K562 (cell line): Measurements from ENCODE around the gene PIGB. TPM values are rescaled to one million over a fixed set of nuclear protein-coding genes. Genes with fewer than 3 reads are reported as not detected.
A peak's percentile ranks its signal among the peaks of the same experiment; 100 is the strongest.

Source experiments
- ATF1 ChIP-seq, 2 experiments: fragments of 450-650 bp in 1 of 2; IDR thresholded peaks; 2 replicates each; pipeline ENCODE4 v1.6.1; 2016; ENCODE audit warnings: missing compliant biosample characterization in 1 of 2, missing genetic modification characterization in 1 of 2
- BCLAF1 ChIP-seq, 2 experiments: fragments of 450-650 bp in 1 of 2; IDR thresholded peaks; 2 replicates each; pipeline ENCODE4 v1.6.1; 2011 to 2017; ENCODE audit warnings: low read depth in 2 of 2, antibody characterized with exemption in 1 of 2, borderline replicate concordance in 1 of 2, low read length in 1 of 2, mild to moderate bottlenecking in 1 of 2, mixed read lengths in 1 of 2; ENCODE audit not compliant: control insufficient read depth in 1 of 2
- CBFA2T3 ChIP-seq: fragments of 450-650 bp; IDR thresholded peaks from 2 replicates; pipeline ENCODE4 v1.6.1; 2017
- CBX1 ChIP-seq: sonication (generic); IDR thresholded peaks from 2 replicates; pipeline ENCODE4 v1.6.1; 2016; ENCODE audit warnings: antibody characterized with exemption, low read depth, mild to moderate bottlenecking
- ILF3 ChIP-seq: fragments of 450-650 bp; IDR thresholded peaks from 2 replicates; pipeline ENCODE4 v1.6.1; 2018; ENCODE audit warnings: antibody characterized with exemption, mild to moderate bottlenecking, moderate library complexity, borderline replicate concordance
- JUNB ChIP-seq: fragments of 450-650 bp; formaldehyde crosslinking; conservative IDR thresholded peaks from 2 replicates; pipeline ENCODE4 v1.4.0; 2020; ENCODE audit warnings: mild to moderate bottlenecking
- KLF13 ChIP-seq: fragments of 450-650 bp; IDR thresholded peaks from 2 replicates; pipeline ENCODE4 v1.6.1; 2016; ENCODE audit warnings: missing genetic modification characterization, low read depth, mild to moderate bottlenecking, missing compliant biosample characterization, moderate library complexity, borderline replicate concordance
- PBX2 ChIP-seq, 2 experiments: IDR thresholded peaks in 1 of 2; conservative IDR thresholded peaks in 1 of 2; 2 replicates each; pipeline ENCODE4 v1.6.1; 2016; ENCODE audit warnings: low read depth in 2 of 2, mild to moderate bottlenecking in 1 of 2, missing compliant biosample characterization in 1 of 2, missing genetic modification characterization in 1 of 2, moderate library complexity in 1 of 2
- PCBP1 ChIP-seq: fragments of 200-400 bp; formaldehyde crosslinking; IDR thresholded peaks from 2 replicates; pipeline ENCODE4 v1.6.1; 2018; ENCODE audit warnings: mild to moderate bottlenecking, low read depth, low read length; ENCODE audit not compliant: poor library complexity, severe bottlenecking
- POLR2B ChIP-seq: fragments of 450-650 bp; IDR thresholded peaks from 2 replicates; pipeline ENCODE4 v1.6.1; 2018; ENCODE audit warnings: low read depth; ENCODE audit not compliant: partially characterized antibody
- RBFOX2 ChIP-seq: fragments of 200-400 bp; formaldehyde crosslinking; IDR thresholded peaks from 2 replicates; pipeline ENCODE4 v1.6.1; 2017; ENCODE audit warnings: low read depth, mild to moderate bottlenecking, low read length, moderate library complexity
- SMARCA4 ChIP-seq: fragments of 450-650 bp; IDR thresholded peaks from 2 replicates; pipeline ENCODE4 v1.6.1; 2016
- TAL1 ChIP-seq: fragments of 450-650 bp; IDR thresholded peaks from 2 replicates; pipeline ENCODE4 v1.6.1; 2016; ENCODE audit warnings: mild to moderate bottlenecking
- TARDBP ChIP-seq: fragments of 450-650 bp; IDR thresholded peaks from 2 replicates; pipeline ENCODE4 v1.6.1; 2016
- U2AF2 ChIP-seq: fragments of 200-400 bp; formaldehyde crosslinking; optimal IDR thresholded peaks from 2 replicates; pipeline ENCODE3; 2017; ENCODE audit warnings: low read depth, mild to moderate bottlenecking, low read length
- ZC3H8 ChIP-seq: fragments of 450-650 bp; IDR thresholded peaks from 2 replicates; pipeline ENCODE4 v1.6.1; 2017
- ZHX1 ChIP-seq: fragments of 150-350 bp; conservative IDR thresholded peaks from 2 replicates; pipeline ENCODE4 v1.6.1; 2014; ENCODE audit warnings: low read length
- ZNF551 ChIP-seq: fragments of 250-450 bp; sonication (Bioruptor Pico); IDR thresholded peaks from 2 replicates; pipeline ENCODE4 v1.5.0; 2021; ENCODE audit warnings: mild to moderate bottlenecking, moderate library complexity
- polyA plus RNA-seq, 8 experiments: library from polyadenylated mRNA; depleted of rRNA in 4 of 8; stranded (reverse) in 5 of 8; unstranded in 3 of 8; fragments of >200 nt; fragmentation: Nextera tagmentation in 2 of 8; fragmentation: Illumina TruSeq in 1 of 8; extraction: Ambion mirVana in 2 of 8; extraction: Trizol in 1 of 8; gene quantifications; 2 replicates each; pipeline versions ENCODE4 v1.2.1 to v1.2.3, GENCODE V29; 2011 to 2014; ENCODE audit warnings: inconsistent platforms in 1 of 8, missing spikeins in 1 of 8
- total RNA-seq, 7 experiments: library from RNA; depleted of rRNA in 6 of 7; stranded (reverse); fragments of >200 nt in 6 of 7; fragmentation: Illumina TruSeq in 2 of 7; extraction: Trizol in 2 of 7; gene quantifications; 2 replicates each; pipeline versions ENCODE4 v1.2.1 to v1.2.3, GENCODE V29; 2011 to 2021; ENCODE audit warnings: low replicate concordance in 1 of 7

Gene PIGB
- total and polyA plus RNA-seq, 9 of the 15 experiments (the other 6 are each of a cell fraction or from before 2014, with no cell fraction given), result 9.9 to 32.3 (median 18.2) TPM

- TF ChIP-seq PBX2 (CRISPR knock-in tag; IDR thresholded peaks at IDR 0.05; ENCODE audit: low read depth) (no peak), PBX2 (tag; conservative IDR thresholded peaks at IDR 0.05; ENCODE audit: low read depth) (0 out of 2 replicates have a peak, but pooled peaks have one; percentile 18), ZNF551 (CRISPR knock-in tag) (no peak), ATF1 (CRISPR knock-in tag; IDR thresholded peaks at IDR 0.05) (no peak), ATF1 (tag; IDR thresholded peaks at IDR 0.05) (peak; percentile 37; the same call in 1 of the 2 replicates), SMARCA4 (peak; percentile 97), JUNB (peak; percentile 65; the same call in 1 of the 2 replicates), BCLAF1 (IDR thresholded peaks at IDR 0.05; ENCODE audit: borderline replicate concordance in 1 of 2, control insufficient read depth in 1 of 2, low read depth in 2 of 2, low read length in 1 of 2) (0 out of 4 replicates have a peak, but pooled peaks of 1 of the 2 experiments have one; percentile 42), TAL1 (peak; percentile 86), ZHX1 (no peak), PCBP1 (no peak), CBX1 (0 out of 2 replicates have a peak, but pooled peaks have one; percentile 18), CBFA2T3 (peak; percentile 90), U2AF2 (no peak), POLR2B (no peak), KLF13 (no peak), TARDBP (no peak), ILF3 (no peak), ZC3H8 (no peak), RBFOX2 (peak; percentile 51)
Observed at GRCh38 chr15:55279746-55280351, 39.2 kb upstream of the PIGB start (continued).
